IPS DF 4.7 (cell line): ENCODE data around the gene NUDT19.
"Not testable (repeated sequence)": the region's sequence is repeated elsewhere in the genome, so short reads cannot be mapped to it uniquely, and the experiment has no call there.

Experiments
- DNase-seq: peaks from one replicate; pipeline ENCODE4 v3.0.0-alpha.2; 2013; ENCODE audit warnings: low spot score; ENCODE audit errors: extremely low read depth

NUDT19 gene

DNA sequence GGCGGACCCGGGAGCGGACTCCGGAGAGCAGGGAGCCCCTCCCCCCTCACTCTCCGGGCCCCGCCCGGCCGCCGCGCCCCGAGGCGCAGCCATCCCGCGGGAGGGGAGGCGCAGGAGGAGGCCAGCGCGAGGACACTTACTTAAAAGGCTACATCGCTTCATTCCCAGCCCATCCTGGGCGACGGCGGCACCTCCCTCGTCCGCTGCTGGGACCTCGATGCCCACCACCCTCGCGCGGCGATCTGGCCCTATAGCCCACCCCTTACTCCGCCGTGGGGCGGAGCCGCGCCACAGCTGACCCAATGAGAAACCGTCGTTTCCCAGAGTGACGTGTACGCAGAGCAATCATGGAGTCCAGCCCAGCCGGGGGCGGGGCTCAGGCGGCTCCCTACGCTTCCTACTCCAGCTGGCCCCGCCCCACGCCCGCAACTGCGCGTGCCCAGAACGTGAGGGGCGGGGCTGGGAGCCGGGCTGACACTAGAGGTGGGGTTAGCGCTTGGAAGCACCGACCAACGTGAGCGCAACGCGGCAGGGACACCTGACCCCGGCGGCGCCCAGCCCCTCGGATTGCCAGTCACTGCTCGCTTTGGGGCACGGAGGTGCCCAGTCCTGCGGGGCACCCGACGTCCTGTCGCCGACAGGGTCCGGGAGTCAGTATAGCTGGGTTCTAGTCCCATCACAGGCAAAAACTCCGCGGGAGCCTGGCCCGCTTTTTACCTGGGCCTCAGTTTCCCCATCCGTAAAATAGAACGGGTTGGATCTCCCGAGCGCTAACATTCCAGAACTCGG lies 16.5 kb upstream of the NUDT19 start, which contains the start of gene ANKRD27:
Gene ANKRD27 (minus strand): TSS at position 250 of the 789 bp plus-strand sequence. CDS start 16,165 bp downstream, outside the sequence.
- DNase-seq, result peak; percentile 88

DNA sequence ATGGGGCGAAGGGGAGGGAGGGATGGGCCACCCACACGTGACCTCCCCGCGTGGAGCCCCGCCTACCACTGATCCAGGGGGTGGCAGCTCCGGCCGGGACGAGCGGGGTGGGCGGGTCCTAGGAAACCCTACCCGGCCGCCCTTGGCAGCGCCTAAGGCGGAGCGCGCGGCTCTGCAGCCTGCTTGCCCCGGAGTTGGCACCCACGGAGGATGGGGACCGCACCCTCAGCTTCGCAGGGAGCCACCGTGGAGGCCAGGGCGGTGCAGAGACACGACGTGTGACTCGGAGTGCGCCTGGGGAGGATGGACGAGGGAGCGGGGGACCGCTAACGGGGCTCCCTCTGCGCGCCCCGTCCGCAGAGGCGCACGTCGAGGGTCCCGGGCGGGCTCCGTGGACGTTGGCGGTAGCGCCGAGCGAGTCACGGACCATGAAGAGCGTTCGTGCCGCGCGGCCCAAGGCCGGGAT lies 15.9 kb upstream of the NUDT19 start, which contains the start of gene RGS9BP:
Gene RGS9BP (plus strand): TSS at position 129 of the 466 bp plus-strand sequence. CDS start 416 bp downstream, outside the sequence.
- no peak for DNase-seq

DNA sequence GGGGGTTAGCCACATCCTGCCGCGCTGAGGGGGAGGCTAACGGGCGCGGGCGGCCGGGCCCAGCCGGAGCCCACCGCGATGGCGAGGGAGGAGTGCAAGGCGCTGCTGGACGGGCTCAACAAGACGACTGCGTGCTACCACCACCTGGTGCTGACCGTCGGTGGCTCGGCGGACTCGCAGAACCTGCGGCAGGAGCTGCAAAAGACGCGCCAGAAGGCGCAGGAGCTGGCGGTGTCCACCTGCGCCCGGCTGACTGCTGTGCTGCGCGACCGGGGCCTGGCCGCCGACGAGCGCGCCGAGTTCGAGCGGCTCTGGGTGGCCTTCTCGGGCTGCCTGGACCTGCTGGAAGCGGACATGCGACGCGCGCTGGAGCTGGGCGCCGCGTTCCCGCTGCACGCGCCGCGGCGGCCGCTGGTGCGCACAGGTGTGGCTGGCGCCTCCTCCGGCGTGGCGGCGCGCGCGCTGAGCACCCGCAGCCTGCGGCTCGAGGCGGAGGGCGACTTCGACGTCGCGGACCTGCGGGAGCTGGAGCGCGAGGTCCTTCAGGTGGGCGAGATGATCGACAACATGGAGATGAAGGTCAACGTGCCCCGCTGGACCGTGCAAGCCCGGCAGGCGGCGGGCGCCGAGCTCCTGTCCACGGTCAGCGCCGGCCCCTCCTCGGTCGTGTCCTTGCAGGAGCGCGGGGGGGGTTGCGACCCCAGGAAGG lies 15.3 kb upstream of the NUDT19 start:
- no peak for DNase-seq

DNA sequence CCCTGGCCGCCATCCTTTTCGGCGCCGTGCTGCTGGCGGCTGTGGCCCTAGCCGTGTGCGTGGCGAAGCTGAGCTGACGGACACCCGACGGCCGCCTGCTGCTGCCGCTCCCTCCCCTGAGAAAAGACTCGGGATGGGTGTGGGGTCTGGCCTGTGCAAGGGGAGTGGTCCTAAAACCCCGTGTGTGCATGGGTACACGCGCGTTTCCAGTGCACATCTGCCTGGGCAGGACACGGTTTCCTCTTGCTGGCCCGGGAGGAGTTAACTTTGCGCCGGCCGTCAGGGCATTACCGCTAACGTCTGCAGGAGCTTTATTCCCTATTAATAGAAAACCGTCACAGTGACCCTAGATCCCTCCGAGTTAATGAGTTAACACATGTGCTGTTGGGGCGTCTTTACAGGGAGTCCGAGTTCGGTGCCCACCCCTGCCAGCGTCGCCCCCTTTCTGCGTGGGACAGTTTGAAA lies 14.7 kb upstream of the NUDT19 start:
- DNase-seq, result no peak

DNA sequence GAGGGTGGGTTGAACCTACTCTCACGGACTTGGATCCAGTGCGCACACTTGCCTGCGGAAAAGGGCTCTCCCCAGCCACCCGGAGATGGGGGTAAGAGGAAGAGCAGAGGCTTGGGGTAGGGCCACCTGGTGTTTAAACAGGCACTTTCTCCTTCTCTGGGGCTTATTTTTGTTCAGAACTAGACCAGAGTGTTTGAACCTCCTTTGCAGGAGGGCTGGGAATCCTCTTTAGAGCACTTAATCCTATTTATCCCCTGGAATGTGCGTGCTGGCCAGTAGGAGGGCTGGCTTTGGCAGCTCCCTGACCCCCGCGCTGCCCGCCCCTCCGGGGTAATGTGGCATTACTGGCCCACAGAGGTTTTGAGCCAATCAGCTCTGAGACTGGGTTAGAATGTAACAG lies 14.0 kb upstream of the NUDT19 start:
- no peak for DNase-seq

DNA sequence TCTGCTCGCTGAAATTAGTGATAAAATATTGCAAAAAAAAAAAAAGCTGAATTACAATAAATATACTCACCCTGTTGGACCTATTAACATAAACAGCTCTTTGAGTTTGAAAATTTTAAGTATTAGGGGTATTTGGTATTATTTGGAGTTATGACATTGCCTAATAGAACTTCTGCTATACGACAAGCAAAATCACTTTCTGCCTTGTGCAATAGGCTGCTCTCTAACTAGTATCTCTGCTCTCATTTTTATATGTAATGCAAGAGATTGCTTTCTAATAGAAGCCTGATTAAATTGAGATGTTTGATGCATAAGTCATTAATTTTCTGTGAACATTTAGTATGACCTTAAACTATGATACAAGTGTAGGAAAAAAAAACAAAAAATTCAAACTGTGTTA lies 10.6 kb upstream of the NUDT19 start:
- DNase-seq, result no peak

DNA sequence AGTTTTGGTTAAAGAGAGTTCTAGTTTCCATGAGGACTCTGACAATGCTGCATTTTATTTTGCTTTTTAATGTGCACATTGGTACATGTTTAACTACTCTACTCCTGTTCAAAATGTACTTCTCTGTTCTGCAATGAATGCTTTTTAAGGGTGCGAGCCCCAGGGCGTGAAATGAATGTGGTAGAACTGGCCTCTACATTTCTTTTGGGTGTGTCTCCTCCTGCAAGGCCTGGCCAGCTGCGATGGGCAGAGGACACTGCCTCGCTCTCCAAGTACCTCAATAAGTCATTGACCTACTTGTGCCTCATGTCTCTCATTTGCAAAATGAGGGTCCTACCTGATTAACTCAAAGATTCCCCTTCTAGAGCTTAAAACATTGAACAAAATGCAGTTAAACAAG lies 9.3 kb upstream of the NUDT19 start:
- DNase-seq, result no peak

DNA sequence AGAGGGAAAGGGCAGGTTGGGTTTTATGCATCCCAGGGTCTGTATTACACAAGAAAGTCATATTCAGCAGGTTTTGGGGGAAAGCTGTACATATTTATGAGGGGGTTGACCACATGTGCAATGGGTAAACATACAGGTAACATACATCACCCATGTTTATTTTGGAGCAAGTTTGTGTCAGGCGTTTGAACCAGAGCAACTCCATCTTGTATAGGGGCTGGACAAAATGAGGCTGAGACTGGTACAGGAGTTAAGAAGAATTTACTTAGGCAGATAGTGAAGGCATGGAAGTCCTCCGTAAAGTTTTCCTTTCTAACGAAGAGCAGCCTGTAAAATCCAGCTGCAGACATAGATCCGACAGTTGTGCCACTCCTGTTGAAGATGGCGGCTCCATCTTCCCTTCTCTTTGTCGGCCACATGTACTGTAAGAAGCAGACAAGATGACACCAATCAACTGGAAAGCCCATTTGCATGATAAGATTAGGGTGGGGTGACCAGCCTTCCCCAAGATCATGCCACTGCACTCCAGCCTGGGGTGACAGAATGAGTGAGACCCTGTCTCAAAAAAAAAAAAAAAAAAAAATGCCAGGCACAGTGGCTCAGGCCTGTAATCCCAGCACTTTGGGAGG lies 4.7 kb upstream of the NUDT19 start:
- no peak for DNase-seq

DNA sequence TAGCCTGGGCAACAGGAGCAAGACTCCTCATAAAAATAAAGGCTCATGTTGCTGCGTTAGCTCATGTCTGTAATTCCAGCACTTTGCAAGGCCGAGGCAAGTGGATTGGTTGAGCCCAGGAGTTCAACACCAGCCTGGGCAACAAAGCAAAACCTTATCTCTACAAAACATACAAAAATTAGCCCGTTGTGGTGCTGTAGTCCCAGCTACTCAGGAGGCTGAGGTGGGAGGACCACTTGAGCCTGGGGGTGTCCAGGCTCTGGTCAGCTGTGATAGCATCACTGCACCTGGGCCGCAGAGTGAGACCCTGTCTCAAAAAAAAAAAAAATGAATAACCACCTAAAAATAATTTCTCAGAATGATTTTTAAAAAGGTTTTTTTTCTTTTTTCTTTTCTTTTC lies 3.9 kb upstream of the NUDT19 start:
- no peak for DNase-seq

DNA sequence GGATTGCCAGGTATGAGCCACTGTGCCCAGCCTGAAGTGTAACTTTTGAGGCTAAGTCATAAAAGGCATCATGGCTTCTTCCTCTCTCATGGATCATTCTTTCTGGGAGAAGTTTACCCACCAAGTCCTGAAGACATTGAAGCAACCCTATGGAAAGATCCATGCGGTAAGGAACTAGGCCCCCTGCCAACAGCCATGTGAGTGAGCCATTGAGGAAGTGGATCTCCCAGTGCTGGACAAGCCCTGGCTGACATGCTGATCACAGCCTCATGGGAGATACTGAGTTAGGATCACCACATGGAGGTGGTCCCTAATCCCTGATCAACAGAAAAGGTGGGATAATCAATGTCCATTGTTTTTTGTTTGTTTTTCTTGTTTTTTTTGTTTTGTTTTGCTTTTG lies 3.3 kb upstream of the NUDT19 start:
- no peak for DNase-seq

DNA sequence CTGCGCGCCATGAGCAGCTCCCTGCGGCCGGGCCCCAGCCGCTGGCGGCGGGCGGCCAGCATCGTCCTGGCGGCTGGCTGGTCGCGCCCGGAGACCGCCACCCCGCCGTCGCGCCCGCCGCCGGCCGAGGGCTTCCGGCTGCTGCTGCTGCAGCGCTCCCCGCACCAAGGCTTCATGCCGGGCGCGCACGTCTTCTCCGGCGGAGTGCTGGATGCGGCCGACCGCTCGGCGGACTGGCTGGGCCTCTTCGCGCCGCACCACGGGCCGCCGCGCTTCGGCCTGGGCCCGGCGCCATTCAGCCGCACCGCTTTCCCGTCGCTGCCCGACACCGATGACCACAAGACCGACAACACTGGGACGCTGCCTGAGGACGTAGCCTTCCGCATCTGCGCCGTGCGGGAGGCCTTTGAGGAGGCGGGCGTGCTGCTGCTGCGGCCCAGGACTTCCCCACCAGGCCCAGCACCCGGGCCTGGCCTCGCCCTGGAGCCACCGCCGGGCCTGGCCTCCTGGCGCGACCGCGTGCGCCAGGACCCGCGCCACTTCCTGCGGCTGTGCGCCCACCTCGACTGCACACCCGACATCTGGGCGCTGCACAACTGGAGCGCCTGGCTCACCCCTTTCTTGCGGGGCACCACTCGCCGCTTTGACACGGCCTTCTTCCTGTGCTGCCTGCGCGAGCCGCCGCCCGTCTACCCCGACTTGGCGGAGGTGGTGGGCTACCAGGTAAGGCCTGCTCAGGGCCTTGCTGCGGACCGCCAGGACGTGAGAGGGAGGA lies 518 bp downstream of the NUDT19 start:
- DNase-seq, result no peak

DNA sequence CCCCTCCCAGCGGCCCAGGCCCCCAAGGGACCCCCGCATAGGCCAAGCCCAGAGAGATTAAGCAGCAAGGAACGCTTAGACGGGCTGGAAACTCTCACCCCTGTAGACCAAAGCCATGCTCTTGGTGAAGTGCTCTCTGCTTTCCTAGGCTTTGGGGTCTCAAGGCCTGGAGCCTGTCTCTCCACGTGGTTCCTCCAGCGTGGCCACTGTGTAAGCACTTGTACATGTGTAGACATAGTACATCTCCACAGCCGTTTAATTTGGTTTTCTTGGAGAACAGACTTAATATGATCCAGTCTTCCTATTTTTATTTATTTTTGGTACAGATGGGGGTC lies 1.1 kb downstream of the NUDT19 start:
- DNase-seq, result no peak

DNA sequence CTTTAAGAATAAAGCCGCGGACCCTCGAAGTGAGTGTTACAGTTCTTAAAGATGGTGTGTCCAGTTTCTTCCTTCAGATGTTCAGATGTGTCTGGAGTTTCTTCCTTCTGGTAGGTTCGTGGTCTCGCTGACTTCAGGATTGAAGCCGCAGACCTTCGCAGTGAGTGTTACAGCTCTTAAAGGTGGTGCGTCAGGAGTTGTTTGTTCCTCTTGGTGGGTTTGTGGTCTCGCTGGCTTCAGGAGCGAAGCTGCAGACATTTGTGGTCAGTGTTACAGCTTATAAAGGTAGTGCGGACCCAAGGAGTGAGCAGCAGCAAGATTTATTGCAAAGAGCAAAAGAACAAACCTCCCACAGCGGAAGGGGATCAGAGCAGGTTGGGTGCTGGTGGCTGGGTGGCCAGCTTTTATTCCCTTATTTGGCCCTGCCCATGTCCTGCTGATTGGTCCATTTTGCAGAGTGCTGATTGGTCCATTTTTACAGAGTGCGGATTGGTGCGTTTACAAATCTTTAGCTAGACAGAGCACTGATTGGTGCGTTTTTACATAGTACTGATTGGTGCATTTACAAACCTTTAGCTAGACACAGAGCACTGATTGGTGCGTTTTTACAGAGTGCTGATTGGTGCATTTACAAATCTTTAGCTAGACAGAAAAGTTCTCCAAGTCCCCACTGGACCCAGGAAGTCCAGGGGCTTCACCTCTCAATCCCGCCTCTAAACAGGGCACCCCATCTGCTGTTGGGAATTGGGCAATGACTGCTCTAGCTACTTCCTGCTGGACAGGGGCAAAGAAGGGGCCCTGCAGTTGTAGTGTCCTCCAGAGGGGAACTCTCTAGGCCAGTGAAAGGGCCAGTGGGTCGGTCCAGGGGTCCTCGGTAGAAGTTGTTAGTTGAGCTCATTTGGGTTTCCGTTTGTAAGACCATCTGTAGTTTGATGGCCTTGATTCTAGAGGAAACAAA lies 1.8 kb downstream of the NUDT19 start:
- DNase-seq, result not testable (repeated sequence)

DNA sequence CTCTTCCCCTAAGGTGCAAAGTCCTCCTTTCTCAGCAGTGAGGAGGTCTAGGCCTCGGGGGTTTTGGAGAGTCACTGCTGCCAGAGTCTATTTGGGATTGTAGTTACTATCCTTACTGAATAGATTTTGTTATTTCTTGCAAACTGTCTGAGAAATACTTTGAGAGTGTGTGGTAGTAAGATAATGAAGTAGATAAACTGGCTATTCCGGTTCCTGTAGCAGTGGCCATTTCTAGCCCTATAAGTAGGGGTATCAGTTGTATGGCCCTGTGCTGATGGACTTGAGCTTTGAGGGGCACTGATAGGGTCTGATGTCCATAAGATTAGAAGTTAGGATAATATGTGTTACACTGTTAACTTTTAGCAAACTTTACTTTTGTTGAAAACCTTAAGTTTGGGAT lies 2.7 kb downstream of the NUDT19 start:
- DNase-seq, result not testable (repeated sequence)

DNA sequence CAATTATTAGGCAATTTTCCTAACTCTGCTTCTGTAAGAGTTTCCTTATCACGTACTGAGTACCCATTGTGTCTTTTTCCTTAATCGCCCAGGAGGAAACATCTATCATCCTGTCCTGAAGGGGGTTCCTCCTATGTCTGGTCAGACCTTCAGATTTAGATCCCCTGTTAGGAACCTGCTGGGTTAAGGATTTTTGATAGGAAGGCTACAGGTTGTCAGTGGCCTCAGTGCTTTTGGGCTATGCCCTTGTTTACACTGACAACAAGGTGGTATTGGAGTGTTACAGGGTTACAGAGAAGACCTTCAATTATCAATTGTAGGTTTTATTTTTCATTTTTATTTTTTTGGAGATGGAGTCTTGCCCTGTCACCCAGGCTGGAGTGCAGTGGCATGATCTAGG lies 3.2 kb downstream of the NUDT19 start:
- not testable (repeated sequence) for DNase-seq

DNA sequence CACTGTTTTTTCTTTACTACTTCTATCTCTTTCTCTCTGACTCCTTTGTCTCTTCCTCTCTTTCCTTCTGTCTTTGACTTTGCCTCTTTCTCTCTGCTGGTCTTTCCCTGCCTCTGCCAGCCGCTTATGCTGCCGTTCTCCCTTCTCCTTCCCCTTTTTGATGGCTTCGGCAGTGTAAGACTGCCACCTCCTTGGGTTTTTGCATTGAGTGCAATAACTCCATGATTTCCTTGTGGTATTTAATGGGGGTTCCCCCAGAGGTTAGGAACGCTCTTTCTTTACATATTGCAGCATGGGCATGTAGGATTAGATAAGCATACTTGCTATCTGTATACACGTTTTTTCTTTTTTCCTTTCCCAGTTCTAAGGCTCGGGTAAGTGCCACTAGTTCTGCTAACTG lies 3.9 kb downstream of the NUDT19 start:
- DNase-seq, result not testable (repeated sequence)

DNA sequence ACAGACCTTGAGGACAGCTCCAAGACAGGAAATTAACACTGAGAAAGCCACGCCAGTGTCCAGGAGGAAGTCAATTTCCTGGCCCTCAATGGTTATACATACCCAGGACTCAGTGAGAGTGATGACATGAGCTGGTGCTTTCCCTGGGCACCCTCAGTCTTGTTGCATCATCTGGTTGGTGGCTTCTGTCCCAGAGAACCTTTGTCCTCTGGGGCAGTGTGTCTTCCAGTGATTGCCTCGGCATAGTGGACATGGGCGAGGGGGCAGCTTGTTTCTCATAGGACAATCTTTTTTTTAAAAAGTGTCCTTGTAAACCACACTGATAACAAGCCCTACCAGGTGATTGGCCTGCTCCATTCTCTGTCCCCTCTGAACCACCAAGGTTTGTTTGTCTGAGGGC lies 5.2 kb downstream of the NUDT19 start:
- DNase-seq, result not testable (repeated sequence)

DNA sequence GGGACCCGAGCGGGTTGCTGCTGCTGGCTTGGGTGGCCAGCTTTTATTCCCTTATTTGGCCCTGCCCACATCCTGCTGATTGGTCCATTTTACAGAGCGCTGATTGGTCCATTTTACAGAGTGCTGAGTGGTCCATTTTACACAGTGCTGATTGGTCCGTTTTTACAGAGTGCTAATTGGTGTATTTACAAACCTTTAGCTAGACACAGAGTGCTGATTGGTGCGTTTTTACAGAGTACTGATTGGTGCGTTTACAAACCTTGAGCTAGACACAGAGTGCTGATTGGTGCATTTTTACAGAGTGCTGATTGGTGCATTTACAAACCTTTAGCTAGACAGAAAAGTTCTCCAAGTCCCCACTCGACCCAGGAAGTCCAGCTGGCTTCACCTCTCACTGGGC lies 8.5 kb downstream of the NUDT19 start:
- not testable (repeated sequence) for DNase-seq

DNA sequence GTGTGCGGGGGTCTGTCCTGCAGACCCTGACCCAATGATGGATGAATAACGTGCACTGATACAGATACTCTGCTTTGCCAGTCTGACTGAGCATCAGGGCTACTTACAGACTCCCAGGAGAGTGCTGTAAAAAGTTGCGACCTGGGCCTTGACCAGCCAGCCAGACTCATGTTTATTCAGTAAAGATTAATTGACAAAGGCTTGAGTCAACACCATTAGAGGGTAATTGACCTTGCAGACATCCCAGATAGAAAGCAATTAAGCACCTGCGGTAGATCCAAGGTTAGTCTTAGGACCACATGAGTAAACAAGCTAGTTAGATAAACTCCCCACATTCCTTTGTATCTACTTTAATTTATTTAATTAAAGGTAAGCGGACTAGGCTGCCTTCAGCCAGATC lies 10.4 kb downstream of the NUDT19 start:
- no peak for DNase-seq

DNA sequence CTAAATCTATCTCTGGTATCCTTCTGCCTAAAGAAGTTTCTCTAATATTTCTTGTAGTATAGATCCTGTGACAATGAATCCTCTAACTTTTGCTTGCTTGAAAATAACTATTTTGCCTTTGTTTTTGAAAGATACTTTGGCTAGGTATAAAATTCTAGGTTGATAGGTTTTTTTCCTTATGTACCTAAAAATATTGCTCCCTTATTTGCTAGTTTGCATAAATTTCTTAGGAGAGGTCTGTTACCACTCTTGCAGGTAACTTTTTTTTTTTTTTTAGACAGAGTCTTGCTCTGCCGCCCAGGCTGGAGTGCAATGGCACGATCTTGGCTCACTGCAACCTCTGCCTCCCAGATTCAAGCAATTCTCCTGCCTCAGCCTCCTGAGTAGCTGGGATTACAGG lies 12.4 kb downstream of the NUDT19 start:
- DNase-seq, result not testable (repeated sequence)
